T-cell (primary cell): Measurements from ENCODE around the gene ANAPC2. TPM values are rescaled to one million over a fixed set of nuclear protein-coding genes. Genes with fewer than 3 reads are reported as not detected.

Experiments used
- ATAC-seq, 4 experiments: fragments of 200-7000 bp in 3 of 4; fragments of 150-1000 bp in 1 of 4; cut with Tn5 transposase; replicated peaks in 1 of 4; 1 replicate in 3 of 4; 2 replicates in 1 of 4; pipeline ENCODE4 v1.10.0; 2021; ENCODE audit warnings: moderate library complexity in 3 of 4, mild to moderate bottlenecking in 2 of 4, moderate number of reproducible peaks in 1 of 4
- CTCF ChIA-PET, 2 donors: fragments of 300-600 bp; sonication (Branson Sonifier 250); formaldehyde crosslinking; loops; one replicate each; lab custom pipeline; 2022; ENCODE audit warnings: antibody characterized with exemption in 2 of 2; lab: Charles Lee
- POLR2A ChIA-PET, 2 donors: fragments of 300-600 bp; sonication (Branson Sonifier 250); formaldehyde crosslinking; loops; one replicate each; lab custom pipeline; 2022; ENCODE audit warnings: antibody characterized with exemption in 2 of 2; lab: Charles Lee
- DNase-seq, 35 experiments: peaks; one replicate each; pipeline versions ENCODE4 v3.0.0 to v3.0.0-alpha.2; 2013 to 2023
- H3K27ac ChIP-seq: one replicate; pipeline ENCODE4 v1.5.1; 2013; ENCODE audit warnings: low read length
- H3K27me3 ChIP-seq, 2 experiments: replicated peaks in 1 of 2; 1 replicate in 1 of 2; 2 replicates in 1 of 2; pipeline versions ENCODE4 v1.6.1 to v1.7.0; 2013; ENCODE audit warnings: low read length in 1 of 2, mixed read lengths in 1 of 2; ENCODE audit not compliant: control insufficient read depth in 2 of 2, insufficient read depth in 2 of 2; ENCODE audit errors: extremely low read depth in 1 of 2
- H3K36me3 ChIP-seq, 2 donors: 1 replicate in 1 of 2; 2 replicates in 1 of 2; pipeline versions ENCODE4 v1.6.1 to v1.7.0; 2013; ENCODE audit warnings: low read length in 1 of 2; ENCODE audit not compliant: control insufficient read depth in 2 of 2, insufficient read depth in 1 of 2; ENCODE audit errors: extremely low read depth in 1 of 2
- H3K4me1 ChIP-seq, 2 experiments: 1 replicate in 1 of 2; 2 replicates in 1 of 2; pipeline versions ENCODE4 v1.6.1 to v1.7.0; 2013; ENCODE audit warnings: low read length in 2 of 2, mixed read lengths in 1 of 2; ENCODE audit not compliant: insufficient read depth in 2 of 2, control insufficient read depth in 1 of 2; ENCODE audit errors: extremely low read depth in 1 of 2
- H3K4me3 ChIP-seq, 2 donors: 1 replicate in 1 of 2; 2 replicates in 1 of 2; pipeline versions ENCODE4 v1.5.1 to v1.7.0; 2013; ENCODE audit warnings: mild to moderate bottlenecking in 2 of 2, low read length in 1 of 2, moderate library complexity in 1 of 2; ENCODE audit not compliant: control insufficient read depth in 1 of 2; ENCODE audit errors: extremely low read depth in 1 of 2
- H3K9me3 ChIP-seq: 2 replicates; pipeline ENCODE4 v1.7.0; 2013
- H3K27ac Mint-ChIP-seq, 2 donors: one replicate each; pipeline ENCODE4 v1.8.0; 2020 to 2021; ENCODE audit warnings: mild to moderate bottlenecking in 2 of 2, mixed read lengths in 2 of 2
- H3K27me3 Mint-ChIP-seq, 2 donors: one replicate each; pipeline ENCODE4 v1.8.0; 2021 to 2022; ENCODE audit warnings: mixed read lengths in 2 of 2
- H3K36me3 Mint-ChIP-seq: one replicate; pipeline ENCODE4 v1.8.0; 2021; ENCODE audit warnings: mixed read lengths
- H3K4me1 Mint-ChIP-seq, 3 donors: one replicate each; pipeline ENCODE4 v1.8.0; 2020 to 2022; ENCODE audit warnings: mixed read lengths in 3 of 3, mild to moderate bottlenecking in 1 of 3
- H3K4me3 Mint-ChIP-seq, 3 donors: one replicate each; pipeline ENCODE4 v1.8.0; 2020 to 2022; ENCODE audit warnings: mild to moderate bottlenecking in 3 of 3, mixed read lengths in 3 of 3, moderate library complexity in 3 of 3
- H3K9me3 Mint-ChIP-seq, 3 donors: one replicate each; pipeline ENCODE4 v1.8.0; 2020 to 2022; ENCODE audit warnings: mixed read lengths in 3 of 3
- WGBS: methylation state at CpG from one replicate; pipeline ENCODE4 v1.1.5; 2013; ENCODE audit warnings: missing lambda C conversion rate; ENCODE audit not compliant: insufficient coverage; 5-methylcytosine and 5-hydroxymethylcytosine counted together
- total RNA-seq, 35 experiments: library from RNA in 6 of 35; stranded (reverse) in 6 of 35; fragments of 120-200 nt in 1 of 35; gene quantifications; one replicate each; pipeline versions ENCODE4 v1.2.1 to v1.2.4 and lab custom pipeline; 2013 to 2026

Gene ANAPC2
- total RNA-seq, 5 donors from 2014 or later (not counting 1 experiment from before 2014, with no cell fraction given) = 133 to 142 (median 141) TPM

DNA sequence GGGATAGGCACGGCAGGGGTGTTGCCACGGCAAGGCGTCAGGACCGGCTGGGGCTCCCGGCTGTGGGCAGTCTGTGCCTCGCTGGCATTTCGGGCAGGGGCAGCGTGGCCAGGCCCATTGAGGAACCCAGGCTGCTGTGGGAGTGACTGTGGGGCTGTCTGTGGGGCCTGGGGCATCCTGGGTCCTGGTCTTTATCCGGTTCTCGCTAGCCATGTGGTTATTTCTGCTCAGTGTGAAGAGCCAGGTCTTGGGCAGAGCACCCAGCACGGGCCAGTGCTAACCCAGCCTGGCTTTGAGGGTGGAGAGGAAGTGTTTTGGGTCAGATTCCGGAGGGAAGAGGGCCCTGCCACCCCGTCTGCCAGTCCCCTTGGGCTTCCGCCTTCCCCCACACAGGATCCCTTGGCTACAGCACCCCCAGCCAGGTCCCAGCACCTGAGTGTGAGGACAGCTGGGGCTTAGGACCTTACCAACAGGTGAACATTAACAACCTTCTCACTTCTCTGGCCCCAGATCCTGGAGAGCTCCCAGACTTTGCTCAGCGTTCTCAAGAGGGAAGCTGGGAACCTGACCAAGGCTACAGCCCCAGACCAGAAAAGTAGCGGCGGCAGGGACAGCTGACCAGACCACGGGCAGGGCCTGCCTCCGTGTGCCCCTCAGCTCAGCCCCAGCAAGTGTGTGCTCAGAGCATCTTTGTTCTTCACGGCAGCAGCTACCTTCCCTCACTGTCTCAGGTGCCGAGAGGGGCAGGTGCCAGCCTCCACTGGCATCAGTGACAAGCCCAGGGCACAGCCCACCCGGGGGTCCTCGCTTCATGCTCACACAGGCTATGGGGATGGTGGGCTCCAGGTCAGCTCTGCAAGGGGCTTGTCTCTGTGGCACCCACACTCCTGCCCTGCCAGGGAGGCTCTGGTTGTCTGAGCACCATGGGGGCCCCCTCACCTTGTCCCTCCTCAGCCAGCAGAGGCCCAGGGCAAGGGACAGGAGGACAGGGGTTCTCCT is 1.2 kb upstream of the ANAPC2 start:
- peaks cover 5% of the 10 kb centered on the region for H3K36me3 Mint-ChIP-seq
- no peaks in the 10 kb centered on the region for H3K9me3 ChIP-seq
- H3K4me1 Mint-ChIP-seq = peaks cover 17 to 41% (median 38%) of the 10 kb centered on the region in 3 donors
- peaks cover 13 to 54% of the 10 kb centered on the region in 2 experiments for H3K4me1 ChIP-seq
- peak overlapping the region; percentile 86 to 90 (median 88) for H3K4me3 Mint-ChIP-seq
- WGBS = 47% methylated on average over 18 of the region's 23 CpGs
- no peaks in the 10 kb centered on the region for H3K27me3 ChIP-seq
- H3K27me3 Mint-ChIP-seq = no peaks in the 10 kb centered on the region
- H3K27ac Mint-ChIP-seq = peak overlapping the region; percentile 90 to 91
- peak overlapping the region; percentile 91 to 99 for H3K4me3 ChIP-seq
- DNase-seq (no peak), ATAC-seq (no peak)
- peaks cover 5 to 33% of the 10 kb centered on the region in 2 donors for H3K36me3 ChIP-seq
- no peaks in the 10 kb centered on the region for H3K9me3 Mint-ChIP-seq
- peak overlapping the region; percentile 77 for H3K27ac ChIP-seq
- ChIA-PET CTCF (interaction anchor here in 1 of 2 donors (0.6 to 1.4 kb wide), 5 partner anchors 11 to 399 kb away, joined by 3 to 5 read pairs (median 3); partner anchors contain the start of genes TMEM141 and TPRN), POLR2A (interaction anchor here in 1 of 2 donors (0.5 to 1.1 kb wide), 5 partner anchors 11 to 130 kb away, joined by 3 to 6 read pairs (median 4); partner anchors contain the start of genes TPRN and TUBB4B)

DNA sequence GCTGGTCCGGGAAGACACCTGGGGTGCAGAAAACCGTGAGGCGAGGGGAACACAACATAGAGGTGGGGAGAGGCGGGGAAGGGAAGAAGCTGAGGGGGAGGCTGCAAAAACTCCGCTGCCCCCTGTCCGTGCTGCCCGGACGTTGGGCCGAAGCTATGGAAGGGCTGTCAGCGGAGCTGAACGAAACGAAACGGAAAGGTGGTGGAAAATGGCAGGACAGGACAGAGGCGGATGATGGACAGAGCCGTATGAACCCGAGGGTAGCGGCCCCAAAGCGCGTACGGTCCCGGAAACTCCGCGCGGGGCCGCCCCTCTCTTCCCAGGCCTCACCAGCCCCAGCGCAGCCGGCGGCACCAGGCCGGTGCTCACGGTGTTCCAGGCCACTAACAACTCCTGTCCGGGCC is 272 bp downstream of the ANAPC2 start:
- Histone ChIP-seq H3K27ac (peak overlapping the region; percentile 74), H3K36me3 (peaks cover 7 to 48% of the 10 kb centered on the region in 2 donors), H3K27me3 (no peaks in the 10 kb centered on the region), H3K9me3 (no peaks in the 10 kb centered on the region), H3K4me1 (peaks cover 13 to 54% of the 10 kb centered on the region in 2 experiments), H3K4me3 (peak overlapping the region; percentile 91 to 99)
- WGBS = under 1% methylated on average over 30 of the region's 31 CpGs
- ChIA-PET CTCF (interaction anchor here in 1 of 2 donors (1.4 kb wide), 2 partner anchors 13 to 59 kb away, joined by 3 to 4 read pairs; partner anchors contain the start of gene TPRN), POLR2A (interaction anchor here (0.9 to 1.0 kb wide), 2 partner anchors 15 to 53 kb away, joined by 3 read pairs; partner anchors contain the start of gene TUBB4B (in 1 of the 2))
- ATAC-seq (peak in 1 of 4 experiments; percentile 26), DNase-seq (no peak)
- no peaks in the 10 kb centered on the region for H3K9me3 Mint-ChIP-seq
- H3K4me3 Mint-ChIP-seq = peak overlapping the region; percentile 87 to 91 (median 88)
- peak overlapping the region; percentile 85 to 90 for H3K27ac Mint-ChIP-seq
- H3K36me3 Mint-ChIP-seq = peaks cover 15% of the 10 kb centered on the region
- no peaks in the 10 kb centered on the region for H3K27me3 Mint-ChIP-seq
- peaks cover 22 to 46% (median 42%) of the 10 kb centered on the region in 3 donors for H3K4me1 Mint-ChIP-seq

DNA sequence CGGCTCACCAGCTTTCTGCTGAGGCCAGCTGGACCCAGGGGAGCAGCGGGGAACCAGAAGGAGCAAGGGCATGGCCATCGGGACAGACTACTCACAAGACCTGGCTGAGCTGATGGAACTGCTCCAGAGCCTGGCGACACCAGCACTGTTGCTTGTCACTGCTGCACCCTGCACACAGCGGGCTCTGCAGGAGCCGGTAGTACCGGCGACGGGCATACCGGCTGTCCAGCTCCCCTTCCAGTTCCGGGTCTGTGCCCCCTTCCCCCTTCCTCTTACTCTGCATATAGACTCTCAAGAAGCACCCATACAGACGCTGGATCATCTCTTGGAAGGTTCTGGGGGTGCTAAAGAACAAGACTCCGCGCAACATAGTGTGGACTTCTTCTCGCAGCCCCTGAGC is 974 bp downstream of the ANAPC2 start:
- Mint-ChIP-seq H3K9me3 (no peaks in the 10 kb centered on the region), H3K27me3 (no peaks in the 10 kb centered on the region), H3K4me1 (peaks cover 22 to 46% (median 42%) of the 10 kb centered on the region in 3 donors), H3K36me3 (peaks cover 15% of the 10 kb centered on the region), H3K27ac (peak overlapping the region; percentile 83 to 85), H3K4me3 (peak overlapping the region; percentile 87 to 91 (median 88))
- 91% methylated on average over 14 of the region's 15 CpGs for WGBS
- DNase-seq = no peak
- peak overlapping the region; percentile 91 to 99 for H3K4me3 ChIP-seq
- no peak overlapping the region for H3K27ac ChIP-seq
- H3K27me3 ChIP-seq = no peaks in the 10 kb centered on the region
- H3K9me3 ChIP-seq = no peaks in the 10 kb centered on the region
- ATAC-seq = no peak
- CTCF ChIA-PET = no interaction called here
- POLR2A ChIA-PET = interaction anchor here (0.9 to 1.0 kb wide), 2 partner anchors 15 to 54 kb away, joined by 3 read pairs; partner anchors contain the start of gene TUBB4B (in 1 of the 2)
- H3K4me1 ChIP-seq = peaks cover 13 to 54% of the 10 kb centered on the region in 2 experiments
- H3K36me3 ChIP-seq = peaks cover 7 to 55% of the 10 kb centered on the region in 2 donors

- no peak overlapping the region for H3K27ac ChIP-seq
- 83% methylated on average over 6 of the region's 6 CpGs for WGBS
- peaks cover 12 to 60% of the 10 kb centered on the region in 2 donors for H3K36me3 ChIP-seq
- no peaks in the 10 kb centered on the region for H3K27me3 ChIP-seq
- Mint-ChIP-seq H3K4me1 (peaks cover 22 to 46% (median 42%) of the 10 kb centered on the region in 3 donors), H3K27me3 (no peaks in the 10 kb centered on the region), H3K36me3 (peaks cover 21% of the 10 kb centered on the region), H3K27ac (no peak overlapping the region), H3K4me3 (peak overlapping the region; percentile 87 to 91 (median 88)), H3K9me3 (no peaks in the 10 kb centered on the region)
- ChIA-PET POLR2A (no interaction called here), CTCF (no interaction called here)
- H3K4me3 ChIP-seq = no peak overlapping the region
- ATAC-seq = no peak
- DNase-seq = no peak
- no peaks in the 10 kb centered on the region for H3K9me3 ChIP-seq
- peaks cover 13 to 54% of the 10 kb centered on the region in 2 experiments for H3K4me1 ChIP-seq
Measured at GRCh38 chr9:137186385-137186784, 2.0 kb downstream of the ANAPC2 start.

DNA sequence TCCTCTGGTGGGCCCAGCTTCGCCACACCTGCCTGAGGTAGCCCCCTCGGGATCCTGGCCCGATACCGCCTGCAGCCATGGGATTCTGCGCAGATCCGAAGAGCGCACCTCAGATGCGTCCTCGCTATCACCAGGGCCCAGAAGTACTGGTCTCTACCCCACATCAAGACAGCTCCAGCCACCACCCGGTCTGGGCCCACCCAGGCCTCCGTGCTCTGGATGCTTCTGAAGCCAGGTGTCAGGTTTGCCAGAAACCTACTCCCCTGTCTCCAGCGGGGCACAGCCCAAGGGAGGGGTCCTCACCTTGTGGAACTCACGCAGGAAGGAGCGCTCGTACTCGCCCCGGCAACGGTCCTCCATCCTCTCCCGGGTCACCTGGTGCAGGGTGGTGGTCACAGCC is 2.4 kb downstream of the ANAPC2 start:
- H3K27me3 Mint-ChIP-seq = no peaks in the 10 kb centered on the region
- peaks cover 22 to 46% (median 42%) of the 10 kb centered on the region in 3 donors for H3K4me1 Mint-ChIP-seq
- CTCF ChIA-PET = no interaction called here
- WGBS = 98% methylated on average over 15 of the region's 19 CpGs
- no peaks in the 10 kb centered on the region for H3K9me3 Mint-ChIP-seq
- H3K4me1 ChIP-seq = peaks cover 13 to 54% of the 10 kb centered on the region in 2 experiments
- DNase-seq = no peak
- no peak for ATAC-seq
- no peak overlapping the region for H3K27ac ChIP-seq
- H3K27me3 ChIP-seq = no peaks in the 10 kb centered on the region
- no peak overlapping the region for H3K4me3 ChIP-seq
- H3K4me3 Mint-ChIP-seq = peak overlapping the region in 2 of 3 donors; percentile 50 to 88
- no peaks in the 10 kb centered on the region for H3K9me3 ChIP-seq
- peaks cover 21% of the 10 kb centered on the region for H3K36me3 Mint-ChIP-seq
- POLR2A ChIA-PET = no interaction called here
- H3K36me3 ChIP-seq = peaks cover 12 to 65% of the 10 kb centered on the region in 2 donors
- H3K27ac Mint-ChIP-seq = no peak overlapping the region
